NOMO-1 treated with dmso at 0.1 percent for 144 hours (cell line): ENCODE results near the gene GNLY.
"Not testable (repeated sequence)": the region's sequence is repeated elsewhere in the genome, so short reads cannot be mapped to it uniquely, and the experiment has no call there.

Experiments
- DNase-seq: peaks from one replicate; lab custom pipeline; 2025; ENCODE audit not compliant: unreplicated experiment; lab: John Stamatoyannopoulos, UW

The GNLY gene

GRCh38 chr2:85663594-85664565 is 30.3 kb upstream of the GNLY start:
- no peak for DNase-seq

DNA sequence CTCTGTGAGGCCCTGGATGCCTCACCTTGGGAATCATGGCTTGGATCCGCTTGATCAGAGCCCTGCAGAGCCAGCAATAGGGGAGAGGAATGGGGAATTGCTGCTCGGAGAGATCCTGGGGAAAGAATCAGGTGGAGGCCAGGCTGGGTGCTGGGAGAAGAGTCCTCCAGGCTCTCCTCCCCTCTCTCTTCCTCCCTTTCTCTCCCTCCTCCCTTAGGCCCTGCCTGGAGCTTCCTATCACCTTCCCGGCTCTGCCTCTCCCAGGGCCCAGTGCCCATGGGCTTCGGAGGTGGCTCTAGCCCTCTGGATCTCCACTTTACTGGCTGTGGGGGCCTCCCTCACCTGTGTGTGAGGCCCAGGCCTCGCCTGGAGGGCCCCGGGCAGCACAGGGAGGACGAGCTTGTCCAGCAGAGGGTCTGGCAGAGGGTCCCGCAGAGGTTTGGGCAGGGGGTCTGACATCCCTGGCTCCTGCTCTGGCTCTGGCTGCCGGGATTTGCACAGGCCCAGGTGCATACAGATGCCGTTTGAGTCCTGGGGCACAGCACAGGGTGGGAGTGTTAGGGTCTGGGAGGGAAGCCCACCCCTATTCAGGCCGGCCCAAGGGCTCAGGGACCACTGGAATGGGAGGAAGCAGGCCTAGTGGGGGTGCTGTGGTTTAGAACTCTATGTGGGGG is 28.8 kb upstream of the GNLY start:
- no peak for DNase-seq

DNA sequence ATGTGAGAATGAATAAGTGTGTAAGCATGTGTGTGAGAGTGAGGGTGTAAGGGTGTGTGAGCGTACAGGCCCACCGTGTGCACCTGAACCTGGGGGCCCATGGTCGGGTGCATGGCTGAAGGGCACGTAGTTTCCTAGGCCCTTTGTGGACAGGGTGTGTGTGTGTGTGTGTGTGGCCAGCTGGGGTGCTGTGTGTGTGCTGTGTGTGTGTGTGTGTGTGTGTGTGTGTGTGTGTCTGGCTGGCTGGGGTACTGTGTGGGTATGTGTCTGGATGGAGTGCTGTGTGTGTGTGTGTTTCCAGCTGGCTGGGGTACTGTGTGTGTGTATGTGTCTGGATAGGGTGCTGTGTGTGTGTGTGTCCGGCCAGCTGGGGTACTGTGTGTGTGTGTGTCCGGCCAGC is 28.1 kb upstream of the GNLY start:
- DNase-seq: no peak

DNA sequence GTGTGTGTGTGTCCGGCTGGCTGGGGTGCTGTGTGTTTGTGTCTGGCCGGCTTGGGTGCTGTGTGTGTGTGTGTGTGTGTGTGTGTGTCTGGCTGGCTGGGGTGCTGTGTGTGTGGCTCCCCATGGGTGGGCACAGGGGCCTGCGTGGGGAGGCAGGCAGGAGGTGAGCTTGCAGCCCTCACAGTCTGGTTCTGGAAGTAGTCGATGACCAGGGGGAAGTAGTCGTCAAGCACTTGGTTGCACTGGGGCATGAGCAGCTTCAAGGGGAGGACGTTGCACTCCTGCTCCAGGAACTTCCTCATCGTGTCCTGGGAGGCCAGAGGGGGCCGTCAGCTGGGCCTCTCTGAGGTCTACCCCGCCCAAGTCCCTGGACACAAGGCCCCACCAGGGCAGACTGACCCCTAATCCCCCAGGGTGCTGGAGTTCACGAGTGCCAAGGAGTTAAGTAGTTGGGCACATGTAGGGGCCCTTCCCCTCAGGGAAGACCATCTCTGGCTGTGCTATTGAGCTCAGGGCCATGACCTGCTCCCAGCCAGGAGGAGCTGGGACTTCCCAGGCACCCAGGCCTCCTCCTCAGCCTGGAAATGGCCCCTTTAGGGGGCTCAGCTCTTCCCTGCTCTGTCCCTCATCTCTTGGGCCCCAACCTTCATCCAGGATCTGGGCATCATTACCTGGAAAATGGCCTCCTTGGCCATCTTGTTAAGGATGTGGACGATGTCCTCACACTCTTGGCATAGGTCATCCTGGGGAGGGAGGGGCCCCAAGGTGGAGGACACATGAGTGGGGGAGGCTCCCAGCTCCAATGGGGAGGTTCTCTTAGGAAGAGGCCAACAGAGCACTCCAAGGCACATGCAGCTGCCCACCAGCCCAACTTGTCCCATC is 27.5 kb upstream of the GNLY start:
- DNase-seq: peak; percentile 62

- no peak for DNase-seq
Observed at GRCh38 chr2:85667561-85668008, 26.6 kb upstream of the GNLY start.

DNA sequence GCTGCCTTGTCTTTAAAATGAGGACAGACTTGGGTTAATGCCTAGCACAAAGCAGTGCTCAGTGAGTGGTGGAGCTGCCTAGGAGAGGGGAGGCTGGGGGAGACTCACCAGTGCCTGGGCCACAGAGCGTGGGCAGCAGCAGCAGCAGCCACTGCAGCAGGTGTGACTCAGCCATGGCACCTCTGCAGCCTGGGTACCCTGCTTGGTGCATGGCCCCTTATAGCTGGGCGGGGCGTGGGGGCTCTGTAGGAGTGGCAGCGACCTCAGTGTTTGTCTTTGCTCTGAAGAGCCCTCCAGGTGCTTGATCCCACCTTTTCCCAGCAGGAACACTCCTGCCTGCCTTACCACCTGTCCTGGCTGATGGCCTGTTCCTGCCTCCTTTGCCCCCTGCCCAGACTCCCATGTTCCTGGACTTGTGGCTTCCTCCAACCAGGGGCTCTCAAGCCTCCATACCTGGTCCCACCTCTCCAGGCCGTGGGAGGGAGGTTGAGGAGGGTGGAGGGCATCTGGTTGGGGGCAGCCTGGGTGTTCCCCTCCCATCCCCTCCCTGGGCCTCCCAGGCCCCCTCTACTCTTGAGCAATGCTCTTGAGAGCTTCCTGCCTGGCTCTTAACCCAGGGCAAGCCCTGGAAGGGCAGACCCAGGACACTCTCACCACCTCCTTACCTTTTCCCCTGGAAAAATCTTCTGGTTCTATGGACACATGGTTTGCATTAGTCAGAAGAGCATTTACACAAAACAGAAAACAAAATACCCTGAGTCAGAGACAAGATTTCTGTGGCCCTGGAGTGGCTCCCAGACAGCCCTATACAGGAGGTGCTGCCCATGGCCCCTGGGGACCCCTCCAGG is 25.9 kb upstream of the GNLY start, which contains the start of gene SFTPB:
TSS of gene SFTPB (minus strand) at position 191 of the 848 bp plus-strand sequence. CDS start at position 175, 16 bp downstream.
- no peak for DNase-seq

GRCh38 chr2:85668857-85669142 is 25.4 kb upstream of the GNLY start:
- no peak for DNase-seq

GRCh38 chr2:85669549-85669948 is 24.6 kb upstream of the GNLY start:
- DNase-seq: no peak

DNA sequence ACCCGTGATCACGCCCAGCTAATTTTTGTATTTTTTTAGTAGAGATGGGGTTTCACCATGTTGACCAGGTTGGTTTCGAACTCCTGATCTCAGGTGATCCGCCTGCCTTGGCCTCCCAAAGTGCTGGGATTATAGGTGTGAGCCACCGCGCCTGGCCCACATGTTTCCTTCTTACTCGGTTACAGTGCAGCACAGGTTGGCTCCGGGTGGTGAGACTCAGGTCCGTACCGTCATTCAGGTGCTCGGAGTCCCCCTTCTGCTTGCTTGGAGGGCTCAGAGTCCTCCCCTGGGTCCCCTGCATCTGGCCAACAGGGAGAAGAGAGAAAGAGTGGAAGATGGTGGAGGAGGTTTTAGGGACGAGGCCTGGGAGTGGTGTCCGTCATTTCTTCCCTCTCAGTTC is 23.7 kb upstream of the GNLY start:
- DNase-seq: not testable (repeated sequence)

- DNase-seq: peak; percentile 60
Observed at GRCh38 chr2:85672456-85672855, 21.7 kb upstream of the GNLY start.

GRCh38 chr2:85673716-85674375 is 20.3 kb upstream of the GNLY start:
- no peak for DNase-seq

DNA sequence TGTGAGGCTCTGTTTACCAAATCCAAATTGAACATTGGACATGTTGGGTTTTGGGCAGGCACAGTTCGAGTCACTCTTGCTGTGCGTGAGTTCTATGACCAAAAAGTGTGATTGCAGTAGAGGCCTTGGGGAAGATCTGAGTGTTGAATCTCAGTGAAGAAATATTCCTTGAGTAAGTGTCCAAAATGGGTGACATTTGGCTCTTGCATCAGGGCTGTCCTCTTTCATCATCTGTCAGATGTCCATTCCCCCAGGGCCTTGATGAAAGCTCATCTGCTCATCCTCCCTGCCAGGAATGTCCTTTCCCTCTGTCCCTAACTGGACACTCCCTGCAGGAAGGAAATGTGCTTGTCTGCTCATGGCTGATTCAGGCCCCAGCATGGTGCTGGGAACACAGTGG is 19.7 kb upstream of the GNLY start:
- DNase-seq: no peak

DNA sequence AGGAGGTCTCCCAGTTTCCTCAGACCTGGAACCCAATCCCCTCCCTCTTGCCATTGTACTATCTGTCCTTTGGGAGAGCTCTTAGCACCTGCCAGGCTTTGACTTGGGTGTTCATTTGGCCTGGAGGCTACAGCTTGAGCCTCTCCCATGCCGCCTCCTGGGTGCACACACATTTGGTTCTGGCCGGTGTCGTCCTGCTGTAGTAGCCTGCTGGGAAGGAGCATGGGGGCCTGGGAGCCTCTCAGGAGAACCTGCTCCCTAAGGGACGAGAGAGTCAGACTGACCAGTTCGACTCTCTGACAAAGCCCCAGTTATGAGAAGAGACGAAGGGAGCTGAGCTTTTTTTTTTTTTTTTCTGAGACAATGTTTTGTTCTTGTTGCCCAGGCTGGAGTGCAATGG is 18.7 kb upstream of the GNLY start:
- no peak for DNase-seq

- no peak for DNase-seq
Observed at GRCh38 chr2:85675866-85676548, 18.2 kb upstream of the GNLY start.

DNA sequence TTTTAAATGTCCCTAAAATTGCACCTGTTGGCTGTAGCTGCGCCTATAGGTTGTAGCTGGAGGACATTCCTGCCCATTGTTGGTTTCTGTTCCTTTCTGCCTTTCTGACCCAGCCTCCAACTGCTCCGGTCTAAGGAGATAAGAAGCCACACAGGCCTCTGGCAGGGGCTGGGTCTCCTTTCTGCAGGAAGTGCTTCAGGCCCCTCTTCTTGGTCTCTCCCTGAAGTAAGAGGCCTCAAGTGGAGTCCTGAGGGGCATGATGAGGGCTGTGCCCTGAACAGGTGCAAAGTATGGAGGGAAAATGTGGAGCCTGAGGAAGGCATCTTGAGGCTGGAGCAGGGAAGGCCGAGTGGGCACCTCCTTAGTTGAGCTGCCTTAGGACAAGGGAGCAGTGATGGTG is 15.8 kb upstream of the GNLY start:
- DNase-seq: no peak

GRCh38 chr2:85678794-85679672 is 15.1 kb upstream of the GNLY start:
- peak; percentile 47 for DNase-seq

DNA sequence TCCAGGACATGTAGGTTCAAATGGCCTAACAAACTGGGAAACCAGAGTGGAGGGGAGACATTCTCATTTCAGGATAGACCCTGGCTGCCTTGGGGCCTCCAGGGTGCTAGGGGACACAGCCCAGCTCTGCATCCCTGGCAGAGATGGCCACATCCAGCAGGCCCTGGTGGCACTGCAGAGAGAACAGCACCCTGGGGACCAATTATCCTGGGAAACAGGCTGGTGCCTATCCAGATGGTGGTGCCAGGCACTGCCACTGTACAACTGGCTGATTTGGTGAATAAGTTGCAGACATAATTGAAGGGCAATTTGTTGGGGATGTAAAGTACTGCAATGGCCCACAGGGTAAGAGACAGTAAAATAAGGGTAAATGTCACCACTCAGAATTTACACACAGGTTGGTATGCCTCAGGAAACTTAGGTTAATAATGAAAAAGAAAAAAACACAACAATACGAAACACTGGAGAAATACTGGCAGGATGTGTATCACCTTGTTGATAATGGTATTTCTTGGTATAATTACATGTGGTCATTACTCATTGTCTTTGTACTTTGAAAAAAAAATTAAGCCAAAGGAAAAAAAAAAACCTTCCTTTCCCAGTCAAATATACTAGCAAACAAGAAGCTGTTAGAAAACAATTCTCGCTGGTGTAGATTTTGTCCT is 13.3 kb upstream of the GNLY start:
- no peak for DNase-seq

GRCh38 chr2:85681372-85681763 is 12.8 kb upstream of the GNLY start:
- no peak for DNase-seq
